Eye (tissue), 1 donor: Measurements from ENCODE around the gene MOB3B.
A peak's percentile ranks its signal among the peaks of the same experiment; 100 is the strongest.
"Not testable (repeated sequence)": the region's sequence is repeated elsewhere in the genome, so short reads cannot be mapped to it uniquely, and the experiment has no call there.

Experiments used
- DNase-seq: peaks from one replicate; pipeline ENCODE4 v3.0.0-alpha.2; 2015

The MOB3B gene

DNA sequence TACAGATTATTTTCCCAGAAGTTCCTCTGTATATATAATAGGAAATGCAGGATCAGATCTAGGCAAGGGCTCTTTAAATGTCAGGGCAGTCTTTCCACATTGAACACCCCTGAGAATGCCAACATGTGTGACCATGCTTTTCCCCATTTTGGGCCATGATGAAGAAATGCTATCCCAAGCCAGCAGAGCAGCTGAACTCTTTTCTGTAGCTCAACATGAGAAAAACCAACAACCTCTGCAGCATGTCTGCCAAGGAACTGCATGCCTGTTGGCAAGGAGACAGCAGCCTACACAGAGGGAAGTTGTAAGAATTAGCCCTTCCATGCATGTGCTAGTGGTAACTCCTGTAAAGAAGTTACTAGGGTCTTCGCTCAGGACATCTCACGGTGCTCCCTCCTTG lies 15.1 kb downstream of the MOB3B start:
- DNase-seq, result no peak

DNA sequence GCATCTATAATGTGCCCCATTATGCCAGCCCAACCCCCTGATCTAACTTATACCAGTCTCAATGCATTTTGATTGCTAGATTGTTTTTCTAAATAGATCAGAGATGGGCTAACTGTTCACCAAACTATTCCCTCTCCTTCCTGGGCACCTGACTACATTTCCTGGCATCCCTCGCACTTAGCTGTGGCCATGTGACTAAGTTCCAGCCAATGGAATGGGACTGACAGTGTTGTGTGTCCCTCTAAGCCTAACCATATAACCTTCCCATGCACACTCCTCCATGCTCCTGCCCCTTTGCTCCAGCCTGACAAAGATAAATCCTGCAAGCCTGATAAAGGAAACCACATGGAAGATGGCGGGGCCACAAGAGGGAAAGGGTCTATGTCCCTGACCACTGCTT lies 17.8 kb downstream of the MOB3B start:
- DNase-seq, result no peak

DNA sequence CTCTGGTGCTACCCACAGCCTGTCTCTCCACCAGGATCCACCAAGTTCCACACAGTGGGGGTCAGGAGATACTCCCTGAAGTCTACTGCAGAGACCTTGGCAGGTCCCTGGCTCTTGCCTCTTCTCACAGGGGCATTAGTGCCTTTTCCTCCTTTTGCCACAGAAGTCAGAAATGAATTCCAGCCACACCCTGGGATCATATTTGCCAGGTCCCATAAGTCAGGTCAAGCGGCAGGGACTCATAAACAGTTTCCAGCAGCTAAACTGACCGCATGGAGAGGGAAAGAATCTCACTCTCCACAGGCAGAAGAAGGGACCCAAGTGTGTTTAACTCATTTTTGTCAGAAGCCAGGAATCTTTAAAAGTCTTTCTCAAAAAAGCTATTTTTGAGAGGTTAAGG lies 18.8 kb downstream of the MOB3B start:
- DNase-seq, result no peak

- no peak for DNase-seq
These were observed 22.6 kb downstream of the MOB3B start for GRCh38 chr9:27506981-27507380.

GRCh38 chr9:27505744-27506161 lies 23.9 kb downstream of the MOB3B start:
- no peak for DNase-seq

- DNase-seq, result no peak
These were observed 25.4 kb downstream of the MOB3B start for GRCh38 chr9:27504259-27504658.

DNA sequence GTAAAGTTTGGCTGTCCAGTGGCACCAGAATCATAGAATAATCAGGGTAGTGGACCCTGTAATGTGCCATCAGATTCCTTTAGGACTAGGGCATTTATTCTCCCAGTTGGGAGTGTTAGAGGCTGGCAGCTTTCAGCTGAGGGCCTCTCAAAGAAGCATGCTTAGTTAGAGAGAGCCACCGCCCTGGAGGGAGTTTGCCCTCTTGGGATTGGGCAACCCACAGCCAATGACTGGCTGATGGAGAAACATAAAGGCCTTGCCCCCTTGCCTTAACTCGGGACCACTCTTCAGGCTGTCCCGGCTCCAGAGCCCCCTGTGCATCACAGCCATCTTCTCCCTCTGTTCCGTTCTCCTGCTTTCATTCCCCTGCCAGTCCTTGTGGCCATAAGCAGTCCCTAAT lies 26.0 kb downstream of the MOB3B start:
- DNase-seq, result no peak

GRCh38 chr9:27500902-27501301 lies 28.7 kb downstream of the MOB3B start:
- not testable (repeated sequence) for DNase-seq

GRCh38 chr9:27499451-27499850 lies 30.2 kb downstream of the MOB3B start:
- DNase-seq, result no peak

GRCh38 chr9:27497883-27498417 lies 31.7 kb downstream of the MOB3B start:
- peak; percentile 77 for DNase-seq

DNA sequence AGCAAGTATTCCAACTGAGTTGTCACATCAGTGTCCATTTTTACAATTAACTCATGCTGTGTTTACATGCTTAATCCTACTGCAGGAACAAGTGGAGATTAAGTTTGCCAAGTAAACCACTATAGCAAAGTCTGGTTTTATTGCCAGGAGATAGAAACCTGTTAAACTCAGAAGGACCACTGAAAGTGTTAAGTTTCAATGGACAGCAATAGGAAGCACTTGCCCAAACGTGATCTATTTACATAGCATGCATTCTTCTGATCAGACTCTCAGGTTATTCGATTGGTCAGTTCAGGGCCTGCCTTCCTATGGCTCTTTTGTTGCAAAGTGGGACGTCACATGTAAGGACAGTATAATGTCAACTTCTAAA lies 33.5 kb downstream of the MOB3B start:
- no peak for DNase-seq

- DNase-seq, result no peak
These were observed 34.0 kb downstream of the MOB3B start for GRCh38 chr9:27495480-27496134.

DNA sequence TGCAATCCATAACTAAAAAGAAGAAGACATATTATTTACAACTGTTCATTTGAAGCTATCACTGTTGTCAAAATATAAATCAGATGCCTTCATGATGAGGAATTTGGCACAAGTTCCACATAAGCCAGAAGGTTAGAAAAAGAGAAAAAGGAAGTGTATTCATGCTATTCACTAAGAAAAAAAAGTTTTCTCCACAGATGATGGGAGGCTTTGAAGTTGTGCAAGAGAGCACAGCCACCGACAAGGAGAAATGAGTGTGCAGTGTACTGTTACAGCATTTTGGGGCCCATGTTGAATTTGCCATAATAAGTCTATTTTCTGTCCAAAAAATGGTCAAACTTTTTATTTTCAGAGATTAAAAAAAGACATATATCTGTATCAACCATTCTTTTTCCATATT lies 38.5 kb downstream of the MOB3B start:
- DNase-seq, result no peak

DNA sequence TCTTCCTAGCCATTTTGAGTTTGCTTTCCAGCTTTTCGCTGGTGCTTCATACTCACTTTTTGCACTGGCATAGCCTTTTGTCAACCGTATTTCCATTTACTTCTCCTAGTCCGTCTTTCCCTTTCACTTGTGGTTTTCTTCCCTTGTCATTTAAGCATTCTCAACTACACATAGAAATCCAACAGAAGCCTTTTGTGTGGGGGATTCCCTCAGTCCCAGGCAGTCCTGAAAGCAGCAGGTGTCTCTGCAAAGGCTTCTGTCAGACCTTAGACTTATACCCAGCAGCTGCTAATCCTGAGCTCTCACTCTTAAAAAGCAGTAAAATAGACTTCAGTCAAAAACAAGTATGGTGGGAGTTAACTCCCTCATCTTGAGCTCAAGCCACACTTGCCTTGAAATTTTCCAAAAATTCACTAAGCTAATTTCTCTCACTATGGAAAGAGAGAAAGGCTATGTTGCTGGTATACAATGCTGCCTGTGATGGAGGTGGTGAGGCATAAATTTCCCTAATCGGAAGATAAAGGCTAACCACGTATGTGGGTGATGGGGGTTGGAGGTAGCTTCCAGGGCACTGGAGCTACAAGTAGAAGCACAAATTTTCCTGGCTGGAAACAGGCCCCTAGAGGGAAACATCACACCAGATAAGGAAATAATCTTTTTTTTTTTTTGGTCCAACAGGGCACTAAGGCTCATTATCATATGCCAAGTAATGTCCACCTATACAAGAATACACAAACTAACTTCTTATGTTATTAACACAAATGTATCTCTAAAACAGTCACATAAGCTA lies 40.3 kb downstream of the MOB3B start:
- DNase-seq, result no peak

GRCh38 chr9:27487927-27488326 lies 41.7 kb downstream of the MOB3B start:
- no peak for DNase-seq

DNA sequence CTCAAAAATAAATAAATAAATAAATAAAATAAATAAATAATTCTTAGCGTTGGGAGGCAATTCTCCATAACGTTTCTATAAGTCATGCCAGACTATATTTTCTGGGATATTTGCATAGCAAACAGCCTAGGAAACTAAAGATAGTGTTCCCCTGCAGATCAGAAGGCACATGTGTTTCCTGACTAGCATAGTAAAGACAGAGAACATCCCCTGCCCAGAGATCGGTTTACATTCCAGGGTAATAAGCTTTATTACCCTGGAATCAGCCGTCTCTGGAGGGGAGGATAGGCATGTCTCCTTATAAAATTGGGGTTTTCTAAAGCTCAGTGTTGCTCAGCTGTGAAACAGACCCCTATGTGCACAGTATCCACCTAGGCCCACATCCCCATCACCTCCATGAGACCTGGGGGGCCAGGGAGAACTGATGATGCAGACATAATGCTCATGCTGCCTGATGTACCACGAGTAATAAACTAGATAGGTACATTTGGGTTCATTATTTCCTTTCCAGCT lies 42.4 kb downstream of the MOB3B start:
- no peak for DNase-seq

- DNase-seq, result no peak
These were observed 44.5 kb downstream of the MOB3B start for GRCh38 chr9:27485158-27485557.

DNA sequence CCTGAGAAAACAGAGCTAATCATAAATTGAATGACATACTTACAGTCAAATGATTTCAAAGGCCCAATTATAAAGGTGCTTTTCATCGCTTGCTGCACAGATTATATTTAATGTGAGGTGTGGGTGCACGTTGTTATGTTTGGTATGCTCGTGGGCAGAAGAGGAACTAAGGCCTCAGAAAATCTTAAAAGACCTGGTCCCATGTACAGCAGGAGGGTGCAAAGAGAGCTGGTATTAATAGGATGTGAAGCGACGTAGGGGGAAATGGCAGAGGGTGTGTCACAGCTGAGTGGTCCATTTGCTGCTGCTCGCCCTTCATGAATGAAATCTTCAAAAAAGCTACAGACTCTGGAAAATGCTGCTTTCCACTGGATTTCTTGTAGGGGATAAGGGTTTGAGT lies 46.0 kb downstream of the MOB3B start:
- no peak for DNase-seq

- DNase-seq, result no peak
These were observed 46.9 kb downstream of the MOB3B start for GRCh38 chr9:27482709-27483108.

GRCh38 chr9:27478322-27478721 lies 51.3 kb downstream of the MOB3B start:
- DNase-seq, result no peak

GRCh38 chr9:27476870-27477515 lies 52.6 kb downstream of the MOB3B start:
- no peak for DNase-seq

DNA sequence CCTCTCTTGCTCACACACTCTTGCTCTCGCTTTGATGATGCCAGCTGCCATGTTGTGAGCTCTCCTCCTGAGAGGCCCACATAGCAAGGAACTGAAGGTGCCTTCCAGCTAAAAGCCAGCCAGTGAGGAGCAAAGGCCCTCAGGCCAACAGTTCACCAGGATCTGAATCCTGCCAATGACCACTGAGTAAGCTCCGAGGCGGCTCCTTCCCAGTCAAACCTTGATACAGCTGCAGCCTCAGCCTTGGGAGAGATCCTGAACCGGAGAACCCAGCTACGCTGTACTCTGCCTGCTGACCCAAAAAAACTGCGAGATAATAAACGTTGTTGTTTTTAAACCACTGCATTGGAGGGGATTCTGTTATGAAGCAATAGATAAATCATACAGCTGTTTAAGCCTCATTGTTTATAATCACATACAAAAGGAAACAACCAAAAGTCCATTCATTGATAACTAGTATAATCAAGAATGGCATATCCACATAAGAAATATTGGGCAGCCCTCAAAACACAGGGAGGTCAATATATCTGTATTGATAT lies 54.5 kb downstream of the MOB3B start:
- no peak for DNase-seq

GRCh38 chr9:27474305-27474704 lies 55.3 kb downstream of the MOB3B start:
- DNase-seq, result no peak
